Measurements from ENCODE around the gene C11orf86. TPM values are rescaled to one million over a fixed set of nuclear protein-coding genes. Genes with fewer than 3 reads are reported as not detected.

The C11orf86 gene, protein sequence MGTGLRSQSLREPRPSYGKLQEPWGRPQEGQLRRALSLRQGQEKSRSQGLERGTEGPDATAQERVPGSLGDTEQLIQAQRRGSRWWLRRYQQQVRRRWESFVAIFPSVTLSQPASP
- total RNA-seq: 100 to 1,000 TPM in 2 of 4 donors, 10 to 100 TPM in 2; 81.7 to 439 (median 153) TPM

DNA sequence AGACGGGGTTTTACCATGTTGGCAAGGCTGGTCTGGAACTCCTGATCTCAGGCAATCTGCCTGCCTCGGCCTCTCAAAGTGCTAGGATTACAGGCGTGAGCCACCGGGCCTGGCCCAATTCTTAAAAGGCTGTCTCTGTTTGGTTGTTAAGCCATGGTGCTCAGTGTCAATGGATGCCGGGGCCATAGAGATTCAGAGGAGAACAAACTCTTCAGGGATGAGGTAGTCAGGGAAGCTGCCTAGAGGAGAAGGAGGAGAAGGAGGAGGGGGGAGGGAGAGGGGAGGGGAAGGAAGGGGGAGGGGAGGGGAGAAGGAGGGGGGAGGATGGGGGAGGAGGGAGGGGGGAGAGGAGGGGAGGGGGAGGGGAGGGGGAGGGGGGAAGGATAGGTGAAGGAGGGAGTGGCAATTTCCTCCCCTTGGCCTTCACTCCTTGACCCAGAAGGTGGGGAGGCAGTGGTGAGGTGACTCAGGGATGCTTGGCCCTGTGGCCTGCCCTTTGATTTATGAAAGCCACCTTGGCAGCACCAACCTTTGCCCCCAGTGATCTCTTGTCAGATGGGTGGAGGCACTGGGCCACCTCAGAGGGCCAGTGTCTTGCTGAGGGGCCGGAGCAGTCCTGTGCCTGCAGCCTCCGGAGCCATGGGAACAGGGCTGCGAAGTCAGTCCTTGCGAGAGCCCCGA lies at the start of gene C11orf86:
TSS of gene C11orf86 (plus strand) at position 581 of the 681 bp plus-strand sequence. CDS start at position 640, 59 bp downstream.
- Histone ChIP-seq H3K27ac (peak within 1 kb of the TSS in 3 of 4 donors; percentile 75 to 90 (median 80)), H3K9me3 (no peaks in the 10 kb centered on the region), H3K4me1 (peaks cover 0 to 17% (median 4%) of the 10 kb centered on the region in 4 donors), H3K27me3 (no peaks in the 10 kb centered on the region), H3K4me3 (peak within 1 kb of the TSS in 3 of 4 donors; percentile 21 to 63 (median 50)), H3K36me3 (no peaks in the 10 kb centered on the region)
- peak in 2 of 3 donors; percentile 83 to 89 for DNase-seq
- TF ChIP-seq, protein P1, sequence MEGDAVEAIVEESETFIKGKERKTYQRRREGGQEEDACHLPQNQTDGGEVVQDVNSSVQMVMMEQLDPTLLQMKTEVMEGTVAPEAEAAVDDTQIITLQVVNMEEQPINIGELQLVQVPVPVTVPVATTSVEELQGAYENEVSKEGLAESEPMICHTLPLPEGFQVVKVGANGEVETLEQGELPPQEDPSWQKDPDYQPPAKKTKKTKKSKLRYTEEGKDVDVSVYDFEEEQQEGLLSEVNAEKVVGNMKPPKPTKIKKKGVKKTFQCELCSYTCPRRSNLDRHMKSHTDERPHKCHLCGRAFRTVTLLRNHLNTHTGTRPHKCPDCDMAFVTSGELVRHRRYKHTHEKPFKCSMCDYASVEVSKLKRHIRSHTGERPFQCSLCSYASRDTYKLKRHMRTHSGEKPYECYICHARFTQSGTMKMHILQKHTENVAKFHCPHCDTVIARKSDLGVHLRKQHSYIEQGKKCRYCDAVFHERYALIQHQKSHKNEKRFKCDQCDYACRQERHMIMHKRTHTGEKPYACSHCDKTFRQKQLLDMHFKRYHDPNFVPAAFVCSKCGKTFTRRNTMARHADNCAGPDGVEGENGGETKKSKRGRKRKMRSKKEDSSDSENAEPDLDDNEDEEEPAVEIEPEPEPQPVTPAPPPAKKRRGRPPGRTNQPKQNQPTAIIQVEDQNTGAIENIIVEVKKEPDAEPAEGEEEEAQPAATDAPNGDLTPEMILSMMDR (IDR thresholded peaks at IDR 0.05): no peak
- TF ChIP-seq POLR2A (IDR thresholded peaks at IDR 0.05): peak; percentile 91 to 94

DNA sequence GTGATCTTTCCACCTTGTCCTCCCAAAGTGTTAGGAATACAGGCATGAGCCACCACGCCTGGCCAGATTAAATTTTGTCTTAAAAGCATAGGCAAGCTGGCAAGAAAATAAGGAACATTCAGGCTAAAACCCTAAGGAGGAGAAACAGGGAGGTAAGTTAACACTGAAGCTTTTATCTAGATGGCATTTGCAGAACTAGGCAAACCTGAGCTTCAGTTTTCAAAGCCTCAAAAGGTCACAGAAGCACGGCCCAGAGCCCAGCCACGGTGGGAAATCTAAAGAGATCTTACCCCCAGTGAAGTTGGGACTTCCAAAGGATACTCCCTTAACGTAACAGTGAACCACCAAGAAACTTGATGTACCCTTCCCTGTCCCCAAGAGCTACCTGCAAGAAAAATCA lies 45.4 kb upstream of the C11orf86 start:
- H3K9me3 ChIP-seq: no peaks in the 10 kb centered on the region
- DNase-seq: no peak
- H3K27me3 ChIP-seq: no peaks in the 10 kb centered on the region
- H3K36me3 ChIP-seq: no peaks in the 10 kb centered on the region
- no peak overlapping the region for H3K27ac ChIP-seq
- no peak overlapping the region for H3K4me3 ChIP-seq
- TF ChIP-seq, protein P1 (IDR thresholded peaks at IDR 0.05): no peak
- TF ChIP-seq POLR2A (IDR thresholded peaks at IDR 0.05): no peak
- H3K4me1 ChIP-seq: no peaks in the 10 kb centered on the region

DNA sequence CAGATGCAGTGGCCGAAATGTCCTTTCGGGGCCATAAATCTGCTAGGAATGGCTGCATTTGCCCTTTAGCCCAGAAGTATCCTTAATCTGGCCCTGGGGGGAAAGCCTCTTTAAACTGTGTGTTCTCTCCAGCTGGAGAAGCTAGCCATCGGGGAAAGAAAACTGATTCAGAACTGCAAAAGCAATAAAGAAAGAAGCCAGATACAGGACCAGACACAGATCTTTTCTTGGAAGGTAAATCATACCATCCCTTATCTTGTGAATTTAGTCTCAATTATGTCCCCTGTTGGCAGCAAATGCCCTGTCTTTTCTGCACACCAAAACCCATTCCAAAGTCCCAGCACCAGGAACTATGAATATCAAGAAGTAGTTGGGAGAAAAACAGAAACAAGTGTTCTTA lies 42.6 kb upstream of the C11orf86 start:
- H3K27me3 ChIP-seq: no peaks in the 10 kb centered on the region
- no peaks in the 10 kb centered on the region for H3K36me3 ChIP-seq
- no peaks in the 10 kb centered on the region for H3K4me1 ChIP-seq
- H3K27ac ChIP-seq: no peak overlapping the region
- H3K4me3 ChIP-seq: no peak overlapping the region
- TF ChIP-seq, protein P1 (IDR thresholded peaks at IDR 0.05): no peak
- TF ChIP-seq POLR2A (IDR thresholded peaks at IDR 0.05): no peak
- no peak for DNase-seq
- no peaks in the 10 kb centered on the region for H3K9me3 ChIP-seq

DNA sequence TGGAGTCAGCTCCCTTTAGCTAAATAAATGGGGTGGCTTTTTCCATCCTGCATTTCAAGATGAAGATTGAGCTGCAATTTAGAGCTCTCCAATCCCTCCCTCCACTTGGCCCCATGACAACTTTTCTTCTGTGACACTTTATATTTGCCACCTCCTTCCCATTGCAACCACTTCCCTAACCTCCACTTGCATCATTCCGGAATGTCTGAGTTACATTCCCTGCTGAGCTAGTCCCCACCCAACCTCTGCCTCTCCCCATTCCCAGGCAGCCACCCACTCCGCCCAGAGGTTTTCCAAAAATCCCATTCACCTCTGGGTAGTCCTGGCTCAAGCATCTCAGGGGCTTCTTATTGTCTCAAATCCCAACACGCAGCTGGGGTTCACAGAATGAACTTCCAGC lies 41.6 kb upstream of the C11orf86 start:
- DNase-seq: no peak
- no peak overlapping the region for H3K27ac ChIP-seq
- no peak overlapping the region for H3K4me3 ChIP-seq
- H3K36me3 ChIP-seq: no peaks in the 10 kb centered on the region
- H3K27me3 ChIP-seq: no peaks in the 10 kb centered on the region
- no peak for TF ChIP-seq POLR2A (IDR thresholded peaks at IDR 0.05)
- TF ChIP-seq, protein P1 (IDR thresholded peaks at IDR 0.05): no peak
- no peaks in the 10 kb centered on the region for H3K4me1 ChIP-seq
- H3K9me3 ChIP-seq: no peaks in the 10 kb centered on the region

DNA sequence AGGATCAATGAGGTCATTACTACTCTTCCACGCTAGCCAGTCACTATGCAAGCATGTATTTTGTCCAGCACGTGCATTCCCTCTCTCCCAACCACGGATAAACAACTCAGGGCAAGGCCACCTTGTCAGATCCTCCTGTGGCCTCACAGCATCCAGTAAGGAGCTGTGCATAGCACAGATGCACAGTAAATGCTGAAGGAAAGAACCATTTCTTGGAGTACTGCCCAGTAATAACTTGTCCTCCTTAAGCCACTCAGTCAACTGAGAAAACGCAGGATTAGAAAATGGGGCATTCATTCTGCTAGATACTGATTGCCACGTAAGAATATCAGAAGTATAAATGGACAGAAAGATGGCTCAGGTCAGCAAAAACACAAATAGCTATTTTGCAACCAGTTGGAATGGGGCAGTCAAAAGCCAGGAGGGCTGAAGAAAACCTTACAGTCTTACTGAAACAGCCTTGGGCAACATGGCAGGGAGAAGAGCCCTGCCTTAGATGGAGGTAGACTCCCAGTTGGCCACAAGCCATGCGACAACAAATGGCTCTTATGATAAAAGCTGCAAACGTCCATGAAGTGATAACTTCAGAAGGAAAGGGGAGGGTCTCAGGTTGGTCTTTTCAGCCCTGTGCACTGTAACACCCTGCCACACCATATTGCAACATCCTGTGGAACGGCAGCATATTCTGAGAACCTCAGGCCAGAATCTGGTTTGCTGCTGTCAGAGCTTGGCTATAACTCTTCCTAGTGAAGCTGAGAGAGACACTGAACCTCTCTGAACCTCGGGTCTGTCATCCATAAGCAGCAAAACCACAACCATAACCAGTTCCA lies 39.9 kb upstream of the C11orf86 start:
- Histone ChIP-seq H3K36me3 (no peaks in the 10 kb centered on the region), H3K4me1 (no peaks in the 10 kb centered on the region), H3K9me3 (no peaks in the 10 kb centered on the region), H3K27ac (no peak overlapping the region), H3K4me3 (no peak overlapping the region), H3K27me3 (no peaks in the 10 kb centered on the region)
- no peak for DNase-seq
- TF ChIP-seq POLR2A (IDR thresholded peaks at IDR 0.05): no peak
- TF ChIP-seq, protein P1 (IDR thresholded peaks at IDR 0.05): no peak
